SIG-M5 treated with dmso at 0.1 percent for 504 hours (cell line): ENCODE measurements around the gene NAXD.
A peak's percentile ranks its signal among the peaks of the same experiment; 100 is the strongest.
"Not testable (repeated sequence)": the region's sequence is repeated elsewhere in the genome, so short reads cannot be mapped to it uniquely, and the experiment has no call there.

Experiments
- DNase-seq: peaks from one replicate; lab custom pipeline; 2025; ENCODE audit not compliant: unreplicated experiment; lab: John Stamatoyannopoulos, UW

The NAXD gene

DNA sequence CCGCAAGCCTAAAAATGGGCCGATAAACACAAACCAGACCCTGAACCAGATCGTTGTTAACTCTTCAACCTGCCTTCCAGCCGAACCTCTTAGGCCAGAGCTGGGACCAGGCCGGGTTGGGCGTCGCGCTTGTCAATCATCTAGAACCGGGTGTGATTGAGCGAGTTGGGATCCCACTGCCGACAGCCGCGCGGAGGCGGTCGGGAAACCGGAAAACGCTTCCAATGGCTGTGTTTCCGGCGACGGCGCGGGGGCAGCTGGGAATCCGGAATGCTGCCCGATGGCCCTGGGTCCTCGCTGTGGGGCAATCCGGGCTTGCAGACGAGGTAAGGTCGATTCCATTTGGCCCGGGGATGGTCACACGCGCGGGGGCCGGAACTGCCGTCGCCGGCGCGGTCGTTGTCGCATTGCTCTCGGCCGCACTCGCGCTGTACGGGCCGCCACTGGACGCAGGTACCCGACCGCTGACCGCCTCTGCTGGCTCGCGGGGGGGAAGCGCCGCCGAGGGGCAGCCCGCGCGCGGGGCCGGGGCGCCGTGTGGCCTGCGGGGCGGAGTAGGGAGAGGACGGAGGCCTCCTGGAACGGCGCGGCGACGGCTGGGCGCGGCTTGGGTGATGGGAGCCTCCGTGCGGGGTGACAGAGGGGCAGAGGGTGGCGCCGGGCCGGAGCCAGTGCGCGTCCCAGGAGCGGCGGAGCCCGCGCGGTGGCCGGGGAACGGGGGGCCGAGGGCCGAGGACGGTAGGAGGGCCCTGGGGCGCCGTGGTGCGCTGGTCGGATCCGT is at the start of gene NAXD:
Gene NAXD, plus strand, starts transcription at position 224 of the 781 bp plus-strand sequence. Its CDS starts 57 bp downstream, at position 281.
- DNase-seq: peak; percentile 94

DNA sequence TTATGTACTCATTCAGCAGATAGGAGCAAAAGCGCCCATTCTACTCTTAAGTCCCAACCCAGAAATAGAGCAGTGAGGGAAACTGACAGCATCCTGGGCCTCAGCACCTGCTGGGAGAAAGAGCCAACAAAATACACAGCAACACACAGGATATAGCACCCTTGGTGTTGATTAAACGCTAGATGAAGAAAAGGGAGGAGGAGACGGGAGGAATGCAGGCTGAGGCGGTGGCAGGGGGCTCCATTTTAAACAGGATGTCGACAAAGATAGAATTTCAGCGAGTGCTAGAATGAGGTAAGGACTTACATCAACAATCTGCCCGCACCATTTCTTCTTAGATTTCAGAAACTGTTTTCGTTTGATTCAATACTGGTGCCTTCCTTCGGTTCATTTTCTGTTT is 49.2 kb upstream of the NAXD start:
- no peak for DNase-seq

DNA sequence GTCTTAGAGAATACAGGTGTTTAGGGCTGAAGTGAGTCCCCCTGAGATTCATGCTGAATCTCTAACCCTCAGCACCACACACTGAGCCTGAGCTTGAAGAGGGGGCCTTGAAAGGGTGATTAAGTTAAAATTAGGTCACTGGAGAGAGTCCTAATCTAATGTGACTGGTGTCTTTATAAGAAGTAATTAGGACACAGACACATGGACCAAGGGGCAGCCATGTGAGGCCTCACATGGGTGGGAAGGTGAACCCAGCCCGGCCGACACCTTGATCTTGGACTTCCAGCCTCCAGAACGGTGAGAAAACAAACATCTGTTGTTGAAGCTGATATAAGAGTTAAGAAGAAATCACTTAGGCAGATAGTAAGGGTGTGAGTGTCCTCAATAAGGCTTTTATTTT is 46.7 kb upstream of the NAXD start:
- no peak for DNase-seq

DNA sequence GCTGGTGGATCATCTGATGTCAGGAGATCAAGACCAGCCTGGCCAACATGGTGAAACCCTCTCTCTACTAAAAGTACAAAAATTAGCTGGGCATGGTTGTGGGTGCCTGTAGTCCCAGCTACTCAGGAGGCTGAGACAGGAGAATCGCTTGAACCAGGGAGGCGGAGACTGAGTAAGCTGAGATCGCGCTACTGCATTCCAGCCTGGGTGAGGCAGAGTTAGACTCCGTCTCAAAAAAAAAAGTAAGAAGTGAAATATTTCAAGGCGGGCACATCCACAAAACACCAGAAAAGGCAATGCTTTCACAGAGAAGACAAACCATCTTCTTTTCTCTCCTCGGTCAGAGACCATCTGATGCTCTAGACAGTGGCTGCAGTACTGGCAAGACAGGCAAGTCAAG is 45.4 kb upstream of the NAXD start:
- DNase-seq: not testable (repeated sequence)

DNA sequence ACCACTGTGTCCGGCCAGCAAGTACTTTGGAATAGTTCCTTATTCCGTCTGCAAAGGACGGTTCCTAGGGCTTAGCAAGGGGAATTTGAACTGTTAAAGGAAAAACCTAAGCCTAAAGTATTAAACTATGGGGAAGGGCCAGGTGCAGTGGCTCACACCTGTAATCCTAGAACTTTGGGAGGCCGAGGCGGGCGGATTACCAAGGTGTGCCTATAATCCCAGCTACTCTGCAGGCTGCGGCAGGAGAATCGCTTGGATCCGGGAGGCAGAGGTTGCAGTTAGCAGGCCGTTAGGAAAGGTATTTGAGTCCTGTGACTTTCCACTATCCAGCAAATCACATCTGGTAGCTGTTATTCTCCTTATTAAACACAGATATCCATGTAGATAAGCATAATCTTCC is 44.5 kb upstream of the NAXD start:
- no peak for DNase-seq

DNA sequence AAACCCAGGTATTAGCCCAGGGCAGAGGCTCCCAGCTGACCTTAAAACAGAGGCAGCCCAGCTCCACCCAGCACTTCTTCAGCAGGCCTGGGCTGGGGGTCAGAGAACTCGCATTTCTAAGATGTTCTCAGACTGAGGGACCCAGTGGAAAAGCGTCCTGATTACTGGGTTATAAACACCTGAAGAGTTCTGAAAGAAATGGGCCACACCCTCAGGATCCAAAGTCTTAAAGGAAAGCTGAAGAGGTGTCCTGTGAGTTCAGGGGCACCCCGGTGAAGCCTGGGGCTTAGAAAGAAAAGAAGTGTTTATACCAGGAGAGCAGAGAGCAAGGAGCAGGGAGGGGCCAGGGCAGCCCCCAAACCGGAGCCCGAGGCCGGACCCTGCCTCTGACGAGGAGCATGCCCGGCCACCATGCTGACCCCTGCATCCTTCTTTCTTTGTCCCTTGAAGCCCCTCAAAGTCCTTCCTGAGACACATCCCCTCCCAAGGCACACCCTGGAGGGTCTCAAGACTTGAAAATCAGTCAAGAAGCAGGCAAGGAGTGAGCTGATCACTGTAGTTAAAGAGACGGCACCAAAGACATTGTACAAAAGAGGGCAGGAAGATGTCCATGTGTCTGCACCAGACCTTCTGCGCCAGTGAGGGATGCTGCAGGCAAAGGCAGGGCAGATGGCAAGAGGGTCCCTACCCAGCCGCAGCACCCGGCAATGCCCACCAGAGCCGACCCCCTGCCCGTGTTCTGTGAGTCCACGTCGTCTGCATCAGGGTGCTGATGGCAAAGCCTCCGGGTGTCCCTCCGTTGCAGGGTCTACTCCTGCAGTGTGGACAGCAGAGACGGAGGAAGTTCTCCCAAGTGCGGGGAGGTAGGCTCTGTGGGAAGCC is 43.2 kb upstream of the NAXD start:
- no peak for DNase-seq

DNA sequence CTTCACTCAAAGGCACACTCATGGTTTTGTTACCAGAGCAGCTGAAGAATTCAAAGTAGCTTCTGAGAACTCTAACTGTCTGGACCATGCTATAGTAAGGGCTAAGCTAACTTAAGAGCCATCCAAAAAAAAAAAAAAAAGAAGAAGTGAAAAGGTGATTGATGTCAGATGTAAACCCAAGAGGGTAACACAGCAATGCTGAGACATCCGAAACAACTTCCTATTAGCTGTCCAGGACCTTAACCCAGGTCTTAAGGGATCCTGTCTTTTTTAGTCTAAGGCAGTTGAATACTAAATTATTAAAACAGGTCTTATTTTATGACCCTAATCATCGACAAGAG is 42.6 kb upstream of the NAXD start:
- DNase-seq: no peak

DNA sequence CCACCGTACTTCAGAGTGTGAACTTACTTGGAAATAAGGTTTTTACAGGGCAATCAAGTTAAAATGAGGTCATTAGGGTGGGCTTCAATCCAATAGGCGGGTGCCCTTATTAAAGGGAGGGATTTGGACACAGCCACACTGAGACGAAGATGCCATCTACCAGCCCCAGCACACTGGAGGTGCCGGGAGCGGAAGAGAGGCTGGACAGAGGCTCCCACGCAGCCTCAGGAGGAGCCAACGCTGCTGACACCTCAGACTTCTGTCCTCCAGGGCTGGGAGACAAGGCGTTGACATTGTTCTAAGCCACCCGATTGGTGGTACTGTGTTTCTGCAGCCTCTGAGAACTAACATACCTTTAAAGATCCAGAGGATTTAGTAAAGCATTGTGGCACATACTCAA is 41.2 kb upstream of the NAXD start:
- DNase-seq: no peak

DNA sequence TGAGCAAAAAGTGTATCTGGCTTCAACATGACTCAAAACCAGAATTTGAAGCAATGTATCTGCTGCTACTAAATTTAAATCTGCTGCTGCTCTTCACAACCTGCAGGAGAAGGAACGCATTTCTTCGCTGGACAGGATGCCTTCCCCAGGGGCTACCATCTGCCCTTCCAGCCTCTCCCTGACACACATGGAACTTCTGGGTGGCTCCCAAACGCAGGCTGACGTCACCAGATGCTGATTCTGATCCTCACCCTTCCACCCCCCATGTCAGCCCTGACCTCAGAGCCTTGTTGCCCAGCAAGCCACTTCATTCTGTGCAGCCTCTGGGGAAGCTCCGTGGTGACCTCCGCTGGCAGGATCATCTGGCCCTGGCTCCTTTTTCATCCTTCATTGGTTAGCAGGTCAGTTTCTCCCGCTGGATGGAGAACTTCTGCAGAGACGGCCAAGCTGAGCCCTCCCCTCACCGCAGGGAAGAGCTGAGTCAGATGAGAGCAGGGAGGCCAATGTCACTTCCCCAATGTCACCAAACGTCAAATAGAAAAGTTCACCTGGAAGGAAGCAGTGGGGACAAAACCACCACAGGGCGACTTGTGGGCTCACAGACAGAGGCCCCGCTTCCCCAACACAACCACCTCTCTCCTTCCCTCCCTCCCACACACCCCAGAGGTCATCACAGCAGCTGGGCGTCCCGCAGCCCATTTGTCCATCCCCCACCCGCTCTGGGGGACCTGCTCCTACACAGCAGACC is 39.8 kb upstream of the NAXD start:
- DNase-seq: peak; percentile 83

DNA sequence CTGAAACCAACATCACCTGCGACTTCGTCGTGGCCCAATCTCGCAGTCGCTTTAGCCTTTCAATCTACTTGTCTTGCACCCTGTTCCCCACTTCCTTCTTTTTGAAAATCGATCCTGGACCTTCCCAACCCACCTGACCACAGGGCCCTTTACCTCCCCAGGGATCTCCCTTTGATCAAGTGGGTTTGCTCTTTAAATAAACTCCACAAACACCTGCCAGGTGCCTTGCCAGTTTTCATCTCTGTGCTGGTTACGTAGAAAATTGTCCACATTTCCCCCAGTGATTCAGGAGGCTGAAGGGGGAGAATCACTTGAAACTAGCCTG is 39.3 kb upstream of the NAXD start:
- DNase-seq: no peak

DNA sequence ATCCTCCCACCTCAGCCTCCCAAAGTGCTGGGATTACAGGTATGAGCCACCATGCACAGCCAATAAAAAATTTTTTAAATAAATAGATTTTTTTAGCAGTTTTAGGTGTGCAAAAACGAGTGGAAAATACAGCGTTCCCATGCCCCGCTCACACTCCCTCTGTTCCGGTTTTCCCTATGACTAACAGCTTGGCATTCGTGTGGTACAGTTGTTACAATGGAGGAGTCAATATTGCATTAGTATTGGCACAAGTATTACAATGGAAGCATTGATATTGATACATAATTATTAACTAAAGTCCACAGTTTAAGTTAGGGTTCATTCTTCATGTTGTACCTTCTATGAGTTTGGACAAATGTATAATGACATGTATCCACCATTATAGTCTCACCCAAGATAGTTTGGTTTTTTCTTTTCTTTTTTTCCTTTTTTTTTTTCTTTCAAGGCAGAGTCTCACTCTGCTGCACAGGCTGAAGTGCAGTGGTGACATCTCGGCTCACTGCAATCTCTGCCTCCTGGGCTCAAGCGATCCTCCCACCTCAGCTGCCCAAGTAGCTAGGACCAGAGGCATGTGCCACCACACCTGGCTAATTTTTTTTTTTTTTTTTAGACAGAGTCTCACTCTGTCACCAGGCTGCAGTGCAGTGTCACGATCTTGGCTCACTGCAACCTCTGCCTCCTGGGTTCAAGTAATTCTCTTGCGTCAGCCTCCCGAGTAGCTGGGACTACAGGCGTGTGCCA is 38.4 kb upstream of the NAXD start:
- no peak for DNase-seq

DNA sequence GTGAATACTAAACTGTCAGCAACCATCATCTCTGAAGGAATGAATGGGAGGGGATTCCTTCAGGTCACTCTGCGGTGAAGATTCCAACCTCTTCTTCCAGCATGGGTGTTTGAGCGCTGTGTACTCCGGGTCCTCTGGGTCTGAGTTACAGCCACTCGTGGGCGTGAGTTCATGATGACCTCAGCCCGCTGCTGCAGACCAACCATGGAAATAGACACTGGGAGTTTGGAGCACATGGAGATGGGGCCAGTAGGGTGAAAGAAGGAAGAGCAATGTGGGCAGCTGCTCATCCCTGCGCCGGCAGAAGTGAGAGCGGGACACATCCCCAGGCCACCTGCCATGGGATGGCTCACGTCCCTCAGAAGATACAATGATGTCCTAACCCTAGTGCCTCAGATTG is 37.0 kb upstream of the NAXD start:
- no peak for DNase-seq

DNA sequence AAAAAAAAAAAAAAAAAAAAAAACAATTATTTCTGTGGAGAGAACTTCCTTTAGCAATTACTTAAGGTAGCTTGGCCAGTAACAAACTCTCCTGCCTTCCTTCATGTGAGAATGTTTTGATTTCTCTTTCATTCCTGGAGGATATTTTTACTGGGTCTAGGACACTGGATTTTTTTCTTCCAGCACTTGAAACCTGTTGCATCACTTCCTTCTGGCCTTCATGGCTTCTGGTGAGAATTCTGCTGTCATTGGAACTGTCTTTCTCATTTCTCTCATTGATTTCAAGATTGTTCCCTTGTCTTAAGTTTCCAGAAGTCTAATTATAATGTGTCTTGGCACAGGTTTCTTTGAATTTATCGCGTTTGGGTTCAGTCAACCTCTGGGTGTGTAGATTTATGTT is 34.5 kb upstream of the NAXD start:
- DNase-seq: peak; percentile 17

DNA sequence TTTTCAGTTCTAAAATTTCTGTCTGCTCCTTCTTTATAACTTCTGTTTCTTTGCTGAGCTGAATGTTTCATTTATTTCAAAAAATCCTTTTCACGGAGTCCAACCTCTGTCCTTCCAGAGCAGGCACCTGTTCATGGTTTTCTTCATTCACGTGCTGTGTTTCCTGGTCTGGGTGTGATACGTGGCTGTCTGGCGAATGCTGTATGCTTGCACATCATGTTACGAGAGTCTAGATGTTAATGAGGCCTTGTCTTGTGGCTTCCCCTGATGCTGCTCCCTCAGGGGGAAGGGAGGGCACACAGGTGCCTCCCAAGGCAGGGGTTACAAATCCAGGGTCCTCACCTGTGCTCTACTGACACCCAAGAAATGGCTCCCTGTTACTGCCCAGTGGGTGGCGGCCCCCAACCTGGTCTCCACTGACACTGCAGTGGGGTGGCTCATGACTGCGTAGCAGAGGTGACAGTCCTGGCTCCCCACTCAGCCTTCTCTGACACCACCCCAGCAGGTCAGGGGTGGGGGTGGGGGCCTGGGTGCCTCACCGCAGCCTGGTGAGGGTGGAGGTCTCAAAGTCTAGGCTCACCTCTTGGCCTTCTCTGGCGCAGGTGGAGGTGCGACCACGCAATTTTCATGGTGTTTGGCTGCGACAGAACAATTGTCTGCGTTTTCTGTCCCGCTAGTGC is 33.7 kb upstream of the NAXD start:
- DNase-seq: no peak

DNA sequence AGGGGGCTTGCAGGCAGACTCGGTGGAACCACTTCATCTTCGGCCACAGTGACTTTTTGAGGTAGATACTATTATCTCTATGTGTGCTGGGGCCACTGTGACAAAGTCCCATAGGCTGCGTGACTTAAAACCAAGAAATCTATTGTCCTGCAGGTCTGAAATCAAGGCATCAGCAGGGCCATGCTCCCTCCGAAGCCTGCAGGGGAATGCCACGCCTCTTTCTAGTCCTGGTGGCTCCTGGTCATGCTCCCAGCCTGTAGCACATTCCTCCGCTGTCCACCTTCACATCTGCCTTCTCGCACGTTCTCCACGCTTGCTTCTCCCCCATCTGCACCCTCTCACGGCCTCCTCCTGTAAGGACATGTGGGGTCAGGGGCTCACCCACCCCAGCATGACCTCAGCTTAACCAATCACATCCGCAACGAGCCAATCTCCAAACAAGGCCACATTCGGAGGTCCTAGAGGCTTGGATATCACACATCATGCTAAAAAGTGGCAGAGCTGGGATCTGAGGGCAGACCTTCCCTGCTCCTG is 32.9 kb upstream of the NAXD start:
- DNase-seq: no peak

DNA sequence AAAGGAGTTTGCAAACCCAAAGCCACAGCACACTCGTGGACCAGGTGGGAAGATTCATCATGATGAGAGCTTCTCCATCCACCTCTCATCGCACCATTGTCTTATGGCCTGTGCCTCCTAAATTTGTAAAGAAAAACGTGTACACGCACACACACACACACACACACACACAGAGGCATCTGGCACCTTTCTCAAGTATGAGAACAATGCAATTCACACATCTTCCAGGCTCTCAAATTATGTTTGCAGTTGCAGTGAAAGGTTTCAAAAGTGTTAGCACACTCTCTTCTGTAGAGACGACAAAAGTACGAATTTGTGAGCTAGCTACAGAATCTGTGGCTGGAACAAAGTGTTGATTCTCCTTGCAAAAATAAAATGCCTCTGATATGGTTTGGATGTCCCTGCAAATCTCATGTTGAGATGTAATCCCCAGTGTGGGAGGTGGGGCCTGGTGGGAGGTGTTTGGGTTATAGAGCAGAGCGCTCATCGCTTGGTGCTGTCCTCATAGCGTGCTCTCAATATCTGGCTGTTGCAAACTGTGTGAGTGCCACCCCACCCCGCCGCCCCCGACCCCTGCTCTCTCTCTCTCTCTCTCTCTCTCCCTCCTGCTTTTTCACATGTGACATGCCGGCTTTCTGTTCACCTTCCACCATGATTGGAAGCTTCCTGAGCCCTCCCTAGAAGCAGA is 32.0 kb upstream of the NAXD start:
- no peak for DNase-seq

DNA sequence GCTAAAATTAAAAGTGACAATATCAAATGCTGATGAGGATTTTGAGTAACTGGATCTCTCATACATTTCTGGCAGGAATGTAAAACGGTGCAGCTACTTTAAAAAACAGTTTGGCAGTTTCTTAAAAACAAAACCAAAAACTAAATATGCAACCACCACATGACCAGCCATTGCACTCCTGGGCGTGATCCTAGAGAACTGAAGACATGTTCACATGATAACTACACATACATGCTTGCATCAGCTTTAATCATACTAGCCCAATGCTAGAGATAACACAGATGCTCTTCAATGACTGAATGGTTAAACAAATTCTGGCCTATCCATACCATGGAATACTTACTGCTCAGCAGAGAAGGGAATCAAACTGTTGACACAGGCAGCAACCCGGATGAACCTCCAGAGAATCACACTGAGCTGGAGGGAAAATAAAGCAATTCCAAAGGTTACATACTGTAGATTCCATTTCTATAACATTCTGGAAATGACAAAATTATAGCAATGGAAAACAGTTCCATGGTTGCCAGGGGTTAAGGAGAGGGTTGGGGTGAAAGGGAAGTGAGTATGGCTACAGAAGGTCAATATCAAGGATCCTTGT is 25.5 kb upstream of the NAXD start:
- DNase-seq: no peak

DNA sequence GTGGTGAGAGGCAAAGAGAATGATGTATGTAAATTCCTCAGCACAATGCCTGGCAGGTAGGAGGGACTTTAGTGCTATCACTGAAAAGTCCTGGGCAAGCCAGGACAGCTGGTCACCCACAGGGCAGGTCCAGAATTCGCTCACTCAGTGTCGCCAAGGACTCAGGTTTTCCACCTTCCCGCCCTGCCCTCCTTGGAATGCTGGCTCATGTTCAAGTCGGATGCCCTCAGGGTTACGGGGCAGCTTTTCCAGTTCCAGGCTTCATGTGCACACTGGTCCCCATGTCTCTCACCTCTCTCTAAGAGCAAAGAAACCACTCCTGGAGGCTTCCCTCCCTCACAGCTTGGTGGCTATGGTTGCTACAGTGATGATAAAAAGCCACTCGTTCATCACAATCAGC is 24.8 kb upstream of the NAXD start:
- DNase-seq: no peak

DNA sequence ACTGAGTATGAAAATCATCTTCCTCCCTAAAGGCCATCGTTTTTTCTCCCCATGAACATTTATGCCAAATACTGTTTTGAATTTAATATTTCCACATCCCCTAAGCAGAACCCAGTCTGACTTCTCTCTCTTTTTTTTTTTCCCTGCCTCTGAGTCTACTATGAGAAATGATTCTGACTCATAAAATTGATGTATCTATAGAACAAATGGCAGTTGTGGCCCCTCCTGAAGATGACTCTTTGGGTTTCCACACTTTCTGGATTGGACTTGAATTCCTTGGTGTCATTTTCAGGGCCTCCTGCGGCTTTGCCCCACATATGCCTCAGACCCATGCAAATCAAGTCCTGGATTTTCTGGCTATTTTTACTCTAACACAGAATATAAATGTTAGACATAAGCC is 22.7 kb upstream of the NAXD start:
- no peak for DNase-seq
